Fibroblast of the aortic adventitia (primary cell): ENCODE data around the gene OPN3. TPM values are rescaled to one million over a fixed set of nuclear protein-coding genes. Genes with fewer than 3 reads are reported as not detected.

ENCODE experiments used
- DNase-seq: peaks from one replicate; pipeline ENCODE4 v3.0.0-alpha.2; 2010; ENCODE audit warnings: low read depth
- H3K4me3 ChIP-seq: 2 replicates; pipeline ENCODE4 v1.5.1; 2011; ENCODE audit warnings: low read depth, mild to moderate bottlenecking, control low read depth, low read length, moderate library complexity
- CTCF ChIP-seq: IDR thresholded peaks from 2 replicates; pipeline ENCODE4 v1.5.1; 2011; ENCODE audit warnings: mild to moderate bottlenecking, low read length, control low read depth, inconsistent platforms; ENCODE audit not compliant: insufficient read depth
- total RNA-seq: library from RNA; depleted of rRNA; stranded (reverse); fragments of >200 nt; gene quantifications from 2 replicates; pipeline ENCODE4 v1.2.3, GENCODE V29; 2012; ENCODE audit warnings: low replicate concordance

OPN3 gene
- total RNA-seq, 1 donor: 12.8 TPM

- no peak for DNase-seq
- TF ChIP-seq CTCF: no peak
- H3K4me3 ChIP-seq: no peak overlapping the region
Measured at GRCh38 chr1:241550318-241550717, 89.9 kb downstream of the OPN3 start.

GRCh38 chr1:241548008-241548407 is 92.2 kb downstream of the OPN3 start:
- no peak overlapping the region for H3K4me3 ChIP-seq
- TF ChIP-seq CTCF: no peak
- no peak for DNase-seq

Other genes starting within 250 kb of the OPN3 start
- 47.1 and 99.7 TPM in 2 replicates for gene FH, start 120.6 kb downstream of the OPN3 start, total RNA-seq
- not detected in 2 replicates for gene KMO, start 108.0 kb downstream of the OPN3 start, total RNA-seq
- 2.8 and 10.1 TPM in 2 replicates for gene CHML, start within 50 bp of the OPN3 start, total RNA-seq
- not detected in 2 replicates for gene WDR64, start 11.9 kb upstream of the OPN3 start, total RNA-seq
- 1.2 and 37.2 TPM in 2 replicates for gene EXO1, start 207.8 kb upstream of the OPN3 start, total RNA-seq